Spleen (tissue), 13 donors: ENCODE measurements around the gene RTKN. TPM values are rescaled to one million over a fixed set of nuclear protein-coding genes. Genes with fewer than 3 reads are reported as not detected.

ENCODE experiments used
- DNase-seq: peaks from one replicate; pipeline ENCODE4 v3.0.0-alpha.2; 2020
- H3K27ac ChIP-seq, 8 donors: fragments of 200-600 bp; sonication (generic) in 7 of 8; 1 replicate in 4 of 8; 2 replicates in 4 of 8; pipeline versions ENCODE4 v1.5.0 to v1.8.0; 2016 to 2021; ENCODE audit warnings: inconsistent platforms in 4 of 8, mild to moderate bottlenecking in 4 of 8, moderate library complexity in 1 of 8
- H3K27me3 ChIP-seq, 7 donors: fragments of 200-600 bp; sonication (generic) in 6 of 7; replicated peaks in 1 of 7; 1 replicate in 4 of 7; 2 replicates in 3 of 7; pipeline versions ENCODE4 v1.5.0 to v1.8.0; 2016 to 2021; ENCODE audit warnings: inconsistent platforms in 3 of 7, mild to moderate bottlenecking in 1 of 7
- H3K36me3 ChIP-seq, 6 donors: fragments of 200-600 bp; sonication (generic) in 5 of 6; 1 replicate in 4 of 6; 2 replicates in 2 of 6; pipeline versions ENCODE4 v1.5.0 to v1.8.0; 2016 to 2021; ENCODE audit warnings: inconsistent platforms in 2 of 6
- H3K4me1 ChIP-seq, 6 donors: fragments of 200-600 bp; sonication (generic) in 5 of 6; 1 replicate in 3 of 6; 2 replicates in 3 of 6; pipeline versions ENCODE4 v1.5.0 to v1.8.0; 2016 to 2021; ENCODE audit warnings: inconsistent platforms in 3 of 6
- H3K4me3 ChIP-seq, 8 donors: fragments of 200-600 bp; sonication (generic) in 7 of 8; 1 replicate in 4 of 8; 2 replicates in 4 of 8; pipeline versions ENCODE4 v1.5.0 to v1.8.0; 2016 to 2021; ENCODE audit warnings: inconsistent platforms in 4 of 8, mild to moderate bottlenecking in 4 of 8, moderate library complexity in 2 of 8
- H3K9me3 ChIP-seq, 8 donors: fragments of 200-600 bp; sonication (generic) in 7 of 8; 1 replicate in 4 of 8; 2 replicates in 4 of 8; pipeline versions ENCODE4 v1.5.0 to v1.8.0; 2016 to 2021; ENCODE audit warnings: inconsistent platforms in 4 of 8
- POLR2A ChIP-seq, 3 donors: fragments of 450-650 bp; IDR thresholded peaks; one replicate each; pipeline ENCODE4 v1.5.1; 2017; ENCODE audit warnings: antibody characterized with exemption in 3 of 3, mild to moderate bottlenecking in 1 of 3
- POLR2AphosphoS5 ChIP-seq, 3 donors: sonication (generic); formaldehyde crosslinking; IDR thresholded peaks; one replicate each; pipeline ENCODE4 v1.5.1; 2017; ENCODE audit warnings: antibody characterized with exemption in 3 of 3
- WGBS, 5 donors: extraction: QIAGEN DNeasy Blood & Tissue Kit in 3 of 5; methylation state at CpG; one replicate each; pipeline versions ENCODE4 v1.1.5 to v1.1.7; 2013 to 2018; 5-methylcytosine and 5-hydroxymethylcytosine counted together
- intact Hi-C: fragments of 100-400 bp; cut with DNase I; formaldehyde crosslinking; loops from one replicate; pipeline ENCODE4 v1.15.0; 2023; ENCODE audit warnings: low total_unique reads
- long read RNA-seq, 2 donors: transcript quantifications; one replicate each; lab custom pipeline, GENCODE V29; 2026
- polyA plus RNA-seq, 3 donors: library from polyadenylated mRNA; stranded (reverse); fragments of 200-250 nt; gene quantifications; one replicate each; pipeline ENCODE4 v1.2.1, GENCODE V29; 2013
- total RNA-seq, 7 donors: library from RNA; depleted of rRNA in 3 of 7; stranded (reverse); fragments of >200 nt in 3 of 7; fragmentation: NEBNext Ultra II Directional in 4 of 7; extraction: Animal tissue kit (Norgen Biotek cat#: 25700) in 4 of 7; gene quantifications; one replicate each; pipeline versions ENCODE4 v1.1.0 to v1.2.1, GENCODE V29; 2016 to 2021
- TF ChIP-seq, protein P1 (sequence below), 11 experiments: fragments of 200-600 bp in 7 of 11; fragments of 450-650 bp in 4 of 11; sonication (generic) in 4 of 11; IDR thresholded peaks in 8 of 11; conservative IDR thresholded peaks in 3 of 11; 1 replicate in 7 of 11; 2 replicates in 4 of 11; pipeline versions ENCODE4 v1.4.0 to v1.8.0; 2016 to 2021; ENCODE audit warnings: antibody characterized with exemption in 11 of 11, inconsistent platforms in 4 of 11, mild to moderate bottlenecking in 1 of 11
- donor health status: healthy with polysubstance abuse.
- donor health status: DM: no; HTN: no; CAD: no; lungs with moderate emphysema.
- donor health status: DM: no; HTN: no; CAD: no.
- donor health status: Bipolar disorder and iron deficiency.
- donor health status: healthy.
- donor health status: DM: no; HTN: no; CAD: no.
- donor health status: DM: yes; HTN: yes; CAD: no.

The RTKN gene, protein sequence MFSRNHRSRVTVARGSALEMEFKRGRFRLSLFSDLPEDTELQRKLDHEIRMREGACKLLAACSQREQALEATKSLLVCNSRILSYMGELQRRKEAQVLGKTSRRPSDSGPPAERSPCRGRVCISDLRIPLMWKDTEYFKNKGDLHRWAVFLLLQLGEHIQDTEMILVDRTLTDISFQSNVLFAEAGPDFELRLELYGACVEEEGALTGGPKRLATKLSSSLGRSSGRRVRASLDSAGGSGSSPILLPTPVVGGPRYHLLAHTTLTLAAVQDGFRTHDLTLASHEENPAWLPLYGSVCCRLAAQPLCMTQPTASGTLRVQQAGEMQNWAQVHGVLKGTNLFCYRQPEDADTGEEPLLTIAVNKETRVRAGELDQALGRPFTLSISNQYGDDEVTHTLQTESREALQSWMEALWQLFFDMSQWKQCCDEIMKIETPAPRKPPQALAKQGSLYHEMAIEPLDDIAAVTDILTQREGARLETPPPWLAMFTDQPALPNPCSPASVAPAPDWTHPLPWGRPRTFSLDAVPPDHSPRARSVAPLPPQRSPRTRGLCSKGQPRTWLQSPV
- total RNA-seq (10 to 100 TPM in 3 of 7 donors, 1 to 10 TPM in 4; 5.0 to 11.1 (median 9.8) TPM), polyA plus RNA-seq (1 to 10 TPM; 3.2 to 6.9 (median 3.4) TPM)
- long read RNA-seq, donor 1, partial matches to known transcripts = 0 of 5 reads
- long read RNA-seq, donor 1, other reads (novel, unspliced or antisense) = 0 of 5 reads
- long read RNA-seq, donor 2, partial matches to known transcripts = 0 of 2 reads
- long read RNA-seq, donor 2, other reads (novel, unspliced or antisense) = 0 of 2 reads

- intact Hi-C loops = no loop called here
- Histone ChIP-seq H3K27ac (peak within 1 kb of the TSS in 6 of 8 donors; percentile 42 to 74 (median 70)), H3K4me1 (peaks cover 13 to 58% (median 37%) of the 10 kb centered on the region in 6 donors), H3K9me3 (no peaks in the 10 kb centered on the region), H3K4me3 (peak within 1 kb of the TSS; percentile 37 to 68 (median 43)), H3K27me3 (peaks cover 0 to 54% (median 24%) of the 10 kb centered on the region in 7 donors), H3K36me3 (no peaks in the 10 kb centered on the region)
- 15 to 25% (median 20%) methylated on average over 49 to 75 of the region's 75 CpGs for WGBS, 5 donors
- peak; percentile 80 for DNase-seq
- no peak for TF ChIP-seq POLR2AphosphoS5 (IDR thresholded peaks at IDR 0.05)
- TF ChIP-seq POLR2A (IDR thresholded peaks at IDR 0.05) = no peak
- TF ChIP-seq, protein P1, sequence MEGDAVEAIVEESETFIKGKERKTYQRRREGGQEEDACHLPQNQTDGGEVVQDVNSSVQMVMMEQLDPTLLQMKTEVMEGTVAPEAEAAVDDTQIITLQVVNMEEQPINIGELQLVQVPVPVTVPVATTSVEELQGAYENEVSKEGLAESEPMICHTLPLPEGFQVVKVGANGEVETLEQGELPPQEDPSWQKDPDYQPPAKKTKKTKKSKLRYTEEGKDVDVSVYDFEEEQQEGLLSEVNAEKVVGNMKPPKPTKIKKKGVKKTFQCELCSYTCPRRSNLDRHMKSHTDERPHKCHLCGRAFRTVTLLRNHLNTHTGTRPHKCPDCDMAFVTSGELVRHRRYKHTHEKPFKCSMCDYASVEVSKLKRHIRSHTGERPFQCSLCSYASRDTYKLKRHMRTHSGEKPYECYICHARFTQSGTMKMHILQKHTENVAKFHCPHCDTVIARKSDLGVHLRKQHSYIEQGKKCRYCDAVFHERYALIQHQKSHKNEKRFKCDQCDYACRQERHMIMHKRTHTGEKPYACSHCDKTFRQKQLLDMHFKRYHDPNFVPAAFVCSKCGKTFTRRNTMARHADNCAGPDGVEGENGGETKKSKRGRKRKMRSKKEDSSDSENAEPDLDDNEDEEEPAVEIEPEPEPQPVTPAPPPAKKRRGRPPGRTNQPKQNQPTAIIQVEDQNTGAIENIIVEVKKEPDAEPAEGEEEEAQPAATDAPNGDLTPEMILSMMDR (IDR thresholded peaks at IDR 0.05 in 8 of 11, conservative IDR thresholded peaks at IDR 0.05 in 3 of 11) = no peak
Measured at GRCh38 chr2:74441690-74442482, at the start of gene RTKN. Gene RTKN (minus strand): TSS chr2:74441937. CDS start chr2:74441816, 121 bp downstream.

DNA sequence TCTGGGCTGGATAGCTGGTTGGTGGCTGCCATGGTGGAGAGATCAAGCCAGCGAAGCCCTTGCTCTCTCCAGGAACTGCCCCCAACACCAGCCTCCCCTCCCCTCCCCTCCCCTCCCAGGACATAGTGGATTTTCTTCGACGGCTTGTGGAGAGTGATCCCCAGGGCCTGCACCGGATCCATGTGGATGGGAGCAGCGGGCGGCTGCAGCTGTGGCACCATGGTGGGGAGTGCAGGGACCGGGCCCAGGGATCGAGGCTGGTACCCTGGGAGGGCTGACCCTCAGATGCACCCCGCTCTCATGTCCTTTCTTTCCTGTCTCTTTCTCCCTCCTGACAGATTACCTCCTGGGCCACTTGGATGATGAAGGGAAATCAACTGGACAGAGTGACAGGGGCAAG, 48.2 kb upstream of the RTKN start:
- TF ChIP-seq, protein P1 (IDR thresholded peaks at IDR 0.05 in 8 of 11, conservative IDR thresholded peaks at IDR 0.05 in 3 of 11) = no peak
- TF ChIP-seq POLR2A (IDR thresholded peaks at IDR 0.05) (no peak), POLR2AphosphoS5 (IDR thresholded peaks at IDR 0.05) (no peak)
- Histone ChIP-seq H3K27me3 (no peaks in the 10 kb centered on the region), H3K36me3 (peaks cover 5 to 100% (median 63%) of the 10 kb centered on the region in 6 donors), H3K4me1 (peaks cover 0 to 11% (median 0%) of the 10 kb centered on the region in 6 donors), H3K27ac (no peak overlapping the region), H3K4me3 (no peak overlapping the region), H3K9me3 (no peaks in the 10 kb centered on the region)
- peak; percentile 51 for DNase-seq
- WGBS, 5 donors = 86 to 98% (median 94%) methylated on average over 8 to 9 of the region's 9 CpGs
- intact Hi-C loops = no loop called here

- intact Hi-C loops = no loop called here
- peaks cover 5 to 97% (median 60%) of the 10 kb centered on the region in 6 donors for H3K36me3 ChIP-seq
- TF ChIP-seq POLR2AphosphoS5 (IDR thresholded peaks at IDR 0.05) = no peak
- TF ChIP-seq POLR2A (IDR thresholded peaks at IDR 0.05) = no peak
- TF ChIP-seq, protein P1 (IDR thresholded peaks at IDR 0.05 in 8 of 11, conservative IDR thresholded peaks at IDR 0.05 in 3 of 11) = no peak
Measured at GRCh38 chr2:74488643-74489481, 47.1 kb upstream of the RTKN start.

More at GRCh38 chr2:74488643-74489481, 47.1 kb upstream of the RTKN start:
- Histone ChIP-seq H3K4me3 (no peak overlapping the region), H3K9me3 (no peaks in the 10 kb centered on the region), H3K4me1 (peaks cover 5 to 22% (median 8%) of the 10 kb centered on the region in 6 donors), H3K27ac (no peak overlapping the region), H3K27me3 (no peaks in the 10 kb centered on the region)
- 91 to 98% (median 94%) methylated on average over 9 of the region's 9 CpGs for WGBS, 5 donors
- DNase-seq = peak; percentile 40
